Fibroblast of villous mesenchyme (primary cell): ENCODE data around the gene MADCAM1. TPM values are rescaled to one million over a fixed set of nuclear protein-coding genes. Genes with fewer than 3 reads are reported as not detected.

ENCODE experiments used
- DNase-seq: peaks from one replicate; pipeline ENCODE4 v3.0.0-alpha.2; 2010; ENCODE audit warnings: low read depth
- H3K4me3 ChIP-seq: 2 replicates; pipeline ENCODE4 v1.5.1; 2011; ENCODE audit warnings: low read depth, mild to moderate bottlenecking, low read length
- small RNA-seq: library from RNA; depleted of rRNA; stranded (forward); fragments of <200 nt; gene quantifications from one replicate; pipeline ENCODE3, GENCODE V24; 2012
- total RNA-seq: library from RNA; depleted of rRNA; stranded (reverse); fragments of >200 nt; gene quantifications from 2 replicates; pipeline ENCODE4 v1.2.3, GENCODE V29; 2012
- TF ChIP-seq, protein P1 (sequence below): IDR thresholded peaks from 2 replicates; pipeline ENCODE4 v1.5.1; 2012; ENCODE audit warnings: low read depth, mild to moderate bottlenecking, low read length; ENCODE audit not compliant: insufficient read depth

MADCAM1 gene
- total RNA-seq, 1 donor: under 0.01 TPM

- H3K4me3 ChIP-seq: no peak overlapping the region
- TF ChIP-seq, protein P1, sequence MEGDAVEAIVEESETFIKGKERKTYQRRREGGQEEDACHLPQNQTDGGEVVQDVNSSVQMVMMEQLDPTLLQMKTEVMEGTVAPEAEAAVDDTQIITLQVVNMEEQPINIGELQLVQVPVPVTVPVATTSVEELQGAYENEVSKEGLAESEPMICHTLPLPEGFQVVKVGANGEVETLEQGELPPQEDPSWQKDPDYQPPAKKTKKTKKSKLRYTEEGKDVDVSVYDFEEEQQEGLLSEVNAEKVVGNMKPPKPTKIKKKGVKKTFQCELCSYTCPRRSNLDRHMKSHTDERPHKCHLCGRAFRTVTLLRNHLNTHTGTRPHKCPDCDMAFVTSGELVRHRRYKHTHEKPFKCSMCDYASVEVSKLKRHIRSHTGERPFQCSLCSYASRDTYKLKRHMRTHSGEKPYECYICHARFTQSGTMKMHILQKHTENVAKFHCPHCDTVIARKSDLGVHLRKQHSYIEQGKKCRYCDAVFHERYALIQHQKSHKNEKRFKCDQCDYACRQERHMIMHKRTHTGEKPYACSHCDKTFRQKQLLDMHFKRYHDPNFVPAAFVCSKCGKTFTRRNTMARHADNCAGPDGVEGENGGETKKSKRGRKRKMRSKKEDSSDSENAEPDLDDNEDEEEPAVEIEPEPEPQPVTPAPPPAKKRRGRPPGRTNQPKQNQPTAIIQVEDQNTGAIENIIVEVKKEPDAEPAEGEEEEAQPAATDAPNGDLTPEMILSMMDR: no peak
Measured at GRCh38 chr19:554817-555216, 58.5 kb downstream of the MADCAM1 start.

More at GRCh38 chr19:554817-555216, 58.5 kb downstream of the MADCAM1 start:
- peak; percentile 21 for DNase-seq

Small RNAs within 50 kb of the gene (small RNA-seq; reads per million reads assigned to genes)
- not detected for gene RNA5SP462

Other genes with a start within 250 kb of the MADCAM1 start
- 9.9 and 12.2 TPM in 2 replicates for gene PLPP2, start 205.1 kb upstream of the MADCAM1 start, total RNA-seq
- 18.0 and 19.9 TPM in 2 replicates for gene MIER2, start 151.7 kb upstream of the MADCAM1 start, total RNA-seq
- gene C2CD4C, start 87.3 kb upstream of the MADCAM1 start, total RNA-seq: not detected in 2 replicates
- 0.32 and 0.43 TPM in 2 replicates for gene SHC2, start 35.5 kb upstream of the MADCAM1 start, total RNA-seq
- gene TPGS1, start 11.0 kb downstream of the MADCAM1 start, total RNA-seq: 16.8 and 29.3 TPM in 2 replicates
- 52.2 and 53.1 TPM in 2 replicates for gene CDC34, start 35.3 kb downstream of the MADCAM1 start, total RNA-seq
- 0.32 and 0.43 TPM in 2 replicates for gene GZMM, start 47.6 kb downstream of the MADCAM1 start, total RNA-seq
- 191 and 207 TPM in 2 replicates for gene BSG, start 76.1 kb downstream of the MADCAM1 start, total RNA-seq
- 0.32 and 0.86 TPM in 2 replicates for gene HCN2, start 93.4 kb downstream of the MADCAM1 start, total RNA-seq
- gene POLRMT, start 137.1 kb downstream of the MADCAM1 start, total RNA-seq: 23.2 and 25.5 TPM in 2 replicates
- gene FGF22, start 143.4 kb downstream of the MADCAM1 start, total RNA-seq: not detected in 2 replicates
- gene RNF126, start 166.7 kb downstream of the MADCAM1 start, total RNA-seq: 30.7 and 50.3 TPM in 2 replicates
- gene FSTL3, start 179.9 kb downstream of the MADCAM1 start, total RNA-seq: 49.2 and 83.1 TPM in 2 replicates
- not detected in 2 replicates for gene PRSS57, start 199.0 kb downstream of the MADCAM1 start, total RNA-seq
- gene PALM, start 212.4 kb downstream of the MADCAM1 start, total RNA-seq: 0.32 and 1.7 TPM in 2 replicates